Superior temporal gyrus (tissue), 1 donor: Measurements from ENCODE around the gene TNFRSF8.

ENCODE experiments used
- DNase-seq: peaks from one replicate; pipeline ENCODE4 v3.0.0-alpha.2; 2016; ENCODE audit errors: extremely low spot score

The TNFRSF8 gene

DNA sequence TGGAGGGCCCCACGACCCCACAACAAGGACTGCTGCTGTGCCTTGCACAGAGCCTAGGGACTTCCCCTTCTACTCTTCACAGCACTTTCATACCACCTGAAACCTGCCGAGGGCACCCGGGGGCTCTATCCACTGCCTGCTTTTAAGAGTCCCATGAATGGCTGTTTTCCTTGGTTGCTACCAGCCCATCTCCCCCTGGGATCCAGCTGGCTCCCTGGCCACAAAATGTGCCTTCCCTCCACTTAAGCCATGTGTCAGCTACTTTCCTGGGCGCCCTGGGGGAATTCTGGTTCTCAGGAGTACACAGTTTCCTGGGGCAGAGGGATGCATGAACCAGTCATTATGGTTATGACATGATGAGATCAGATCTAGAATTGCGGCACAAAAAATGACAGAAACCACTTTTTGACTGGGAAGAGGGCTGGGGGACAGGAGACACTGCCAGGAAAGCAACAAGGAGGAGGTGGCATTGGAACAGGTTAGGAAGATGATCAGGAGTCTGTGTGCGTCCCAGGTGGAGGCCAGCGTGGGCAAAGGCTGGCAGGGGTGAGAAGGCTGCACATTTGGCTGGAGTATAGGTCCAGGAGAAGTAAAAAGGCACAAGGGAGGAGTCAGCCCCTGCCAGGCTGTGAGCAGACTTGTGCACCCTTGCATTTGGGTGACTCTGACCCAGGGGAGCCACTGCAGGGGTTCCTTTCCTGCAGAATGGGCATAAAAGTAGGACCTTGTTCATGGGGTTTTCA lies 3.2 kb upstream of the TNFRSF8 start:
- DNase-seq = no peak

DNA sequence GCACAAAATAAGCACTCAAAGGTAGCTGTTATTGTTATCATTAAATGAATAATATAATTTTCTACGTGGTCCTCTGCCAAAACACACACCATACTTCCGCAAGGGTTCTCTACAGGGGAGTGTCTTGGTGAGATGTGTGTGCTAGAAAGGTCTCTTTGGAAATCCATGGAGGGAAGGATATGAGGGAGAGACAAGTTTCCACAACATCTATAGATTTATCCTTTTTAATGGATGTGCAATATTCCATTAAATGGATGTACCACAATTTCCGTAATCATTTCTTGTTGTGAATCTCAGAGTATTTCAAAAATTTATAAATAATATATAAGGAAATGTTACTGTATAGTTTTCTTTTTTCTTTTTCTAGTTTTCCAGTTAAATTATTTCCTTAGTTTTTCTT lies 2.6 kb upstream of the TNFRSF8 start:
- DNase-seq = no peak

DNA sequence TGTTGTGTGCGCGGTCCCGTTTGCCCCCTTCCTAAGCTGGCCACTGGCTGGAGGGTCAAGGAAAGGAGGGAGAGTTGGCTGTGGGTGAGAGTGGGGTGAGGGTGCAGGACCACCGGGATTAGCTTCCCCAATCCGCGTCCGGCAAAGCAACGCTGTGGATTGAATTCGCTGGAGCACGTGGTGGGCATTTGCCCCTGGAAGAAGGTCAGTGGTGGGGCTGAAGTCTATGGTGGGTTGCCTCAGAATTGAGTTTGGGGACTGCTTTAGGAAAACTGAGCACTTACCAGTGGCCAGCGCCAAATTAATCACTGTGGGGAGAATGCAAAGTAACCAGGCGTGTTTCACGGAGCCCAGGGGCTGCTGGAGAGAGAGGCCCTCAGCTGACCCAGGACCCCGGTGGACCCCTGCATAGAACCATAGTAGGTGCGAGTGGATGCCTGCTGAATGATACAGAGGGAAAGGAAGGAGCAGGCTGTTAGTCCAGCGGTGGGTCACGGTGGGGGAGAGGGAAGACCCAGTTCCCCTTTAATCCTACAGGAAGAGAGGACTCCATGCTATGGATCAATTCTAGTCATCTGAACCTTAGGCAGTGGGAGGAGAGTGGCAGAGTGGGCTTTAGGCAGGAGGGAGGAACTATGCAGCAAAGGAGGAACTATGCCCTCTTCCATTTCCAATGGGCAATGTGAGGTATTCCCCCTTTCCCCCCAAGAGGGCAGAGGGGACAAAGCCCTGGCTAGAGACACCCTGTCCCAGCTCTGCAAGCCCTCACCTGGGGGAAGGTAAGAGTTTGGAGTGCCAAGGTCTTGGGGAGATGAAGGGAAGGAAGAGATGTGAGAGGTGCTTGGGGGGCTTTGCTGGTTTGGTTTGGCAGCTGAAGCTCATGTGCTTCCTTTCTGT lies 1.2 kb downstream of the TNFRSF8 start:
- no peak for DNase-seq

DNA sequence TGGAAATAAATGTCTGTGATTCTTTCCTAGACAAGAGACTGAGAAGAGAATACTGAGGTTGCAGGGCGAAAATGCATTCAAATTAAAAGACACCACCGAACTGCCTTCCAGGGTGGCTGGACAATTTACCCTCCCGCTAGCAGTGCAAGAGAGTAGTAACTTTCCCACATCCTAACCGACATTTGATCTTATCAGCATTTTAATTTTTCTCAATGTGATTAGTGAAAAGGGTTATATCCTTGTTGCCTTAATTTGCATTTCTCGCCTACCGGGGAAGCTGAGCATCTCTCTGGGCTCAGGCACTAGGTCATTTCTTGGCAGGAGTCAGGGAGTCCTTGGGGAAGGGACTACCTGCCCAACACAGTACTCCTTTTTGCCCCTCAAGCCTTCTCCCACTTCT lies 2.8 kb downstream of the TNFRSF8 start:
- no peak for DNase-seq

DNA sequence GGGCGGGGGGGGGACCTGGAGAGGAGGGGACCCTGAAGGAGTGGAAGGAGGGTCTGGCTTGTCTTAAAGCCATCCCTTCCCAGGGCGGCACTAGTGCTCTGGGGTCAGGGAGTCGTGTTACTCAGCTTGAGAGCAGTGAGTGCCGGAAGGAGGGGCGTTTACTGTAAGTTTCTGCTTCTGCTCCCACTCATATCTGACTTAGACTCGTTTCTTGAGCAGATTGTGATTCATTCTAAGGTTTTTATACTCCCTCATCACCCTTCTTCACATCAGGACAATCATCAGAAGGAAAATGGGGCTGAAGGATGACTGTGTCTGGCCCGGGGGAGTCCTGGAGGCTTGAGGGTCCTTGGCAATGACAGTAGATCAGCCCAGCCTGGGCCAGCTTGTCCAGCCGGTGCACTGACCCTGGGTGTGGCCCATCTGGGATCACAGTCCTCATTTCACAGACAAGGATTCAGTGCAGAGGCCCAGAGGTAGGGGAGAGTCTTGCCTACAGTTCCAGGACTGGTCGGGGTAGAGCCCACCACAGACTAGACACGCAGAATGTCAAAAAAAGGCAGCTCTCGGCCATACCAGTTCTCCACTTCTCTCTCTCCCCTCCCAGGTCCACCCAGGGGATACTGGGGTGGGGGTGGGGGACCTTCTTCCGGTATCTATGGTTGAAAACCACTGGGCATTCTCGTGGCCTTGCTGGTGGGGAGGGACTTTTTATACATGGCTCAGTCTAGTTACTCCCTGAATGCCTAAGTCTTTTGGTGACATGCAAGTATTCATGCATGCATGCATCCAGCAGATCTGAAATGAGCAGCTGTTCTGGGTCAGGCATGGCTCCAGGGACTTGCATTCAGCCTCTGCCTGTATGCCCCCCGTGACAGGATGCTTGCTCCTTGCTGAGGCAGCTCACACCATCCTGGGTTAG lies 5.1 kb downstream of the TNFRSF8 start:
- DNase-seq = no peak

DNA sequence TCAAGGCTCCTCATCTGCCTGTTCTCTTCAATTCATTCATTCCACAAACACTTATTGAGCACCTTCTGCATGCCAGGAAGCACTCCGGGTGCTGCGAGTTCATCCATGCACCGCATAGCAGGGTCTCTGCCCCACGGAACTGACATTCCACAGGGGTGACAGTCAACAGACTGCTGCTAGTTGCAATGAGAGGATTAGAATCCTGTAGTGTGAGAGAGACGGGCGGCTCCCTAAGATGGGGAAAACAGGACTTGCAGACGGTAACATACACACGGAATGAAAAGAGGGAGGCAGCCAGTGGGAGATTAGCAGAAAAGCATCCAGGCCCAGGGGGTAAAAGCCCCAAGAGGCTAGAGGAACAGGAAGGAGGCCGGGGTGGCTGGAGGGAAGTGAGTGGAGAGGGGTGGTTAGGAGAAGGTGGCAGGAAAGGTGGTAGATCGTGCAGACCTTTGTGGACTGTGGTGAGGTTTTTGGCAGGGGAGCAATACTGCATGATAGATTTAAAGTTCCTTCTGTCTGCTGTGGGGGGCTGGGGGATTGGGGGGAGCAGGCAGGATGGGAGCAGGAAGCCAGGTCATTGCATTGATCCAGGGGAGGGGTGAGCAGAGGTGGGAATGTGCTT lies 6.6 kb downstream of the TNFRSF8 start:
- DNase-seq = no peak

DNA sequence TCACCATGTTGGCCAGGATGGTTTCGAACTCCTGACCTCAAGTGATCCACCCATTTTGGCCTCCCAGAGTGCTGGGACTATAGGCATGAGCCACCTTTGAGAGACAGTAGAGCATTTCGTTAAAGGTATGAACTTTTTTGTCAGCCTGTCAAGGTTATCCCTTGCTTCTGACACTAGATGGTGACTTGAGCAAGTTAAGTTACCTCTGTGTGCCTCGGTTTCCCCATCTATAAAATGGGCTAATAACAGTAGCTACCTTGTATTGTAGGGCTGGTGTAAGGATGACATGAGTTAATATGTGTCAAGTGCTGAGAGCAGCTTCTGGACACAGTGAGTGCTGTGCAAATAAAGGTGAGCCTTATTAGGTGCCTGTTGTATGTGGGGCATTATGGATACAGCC lies 8.8 kb downstream of the TNFRSF8 start:
- no peak for DNase-seq

DNA sequence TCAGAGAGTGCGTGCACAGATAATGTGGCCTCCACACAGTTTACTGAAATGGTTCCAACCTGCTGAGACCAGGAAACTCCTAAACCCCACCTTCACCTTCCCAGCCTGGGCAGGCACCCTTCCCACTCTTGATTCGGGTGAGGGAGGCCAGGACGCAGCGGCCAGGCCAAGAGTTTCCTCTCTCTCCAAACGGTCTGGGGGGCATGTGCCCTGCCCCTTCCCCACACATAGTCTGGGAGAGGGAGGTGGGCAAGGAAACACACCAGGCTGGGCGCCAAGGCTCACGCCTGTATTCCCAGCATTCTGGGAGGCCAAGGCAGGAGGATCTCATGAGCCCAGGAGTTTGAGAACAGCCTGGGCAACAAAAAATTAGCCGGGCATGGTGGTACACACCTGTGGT lies 9.6 kb downstream of the TNFRSF8 start:
- no peak for DNase-seq

DNA sequence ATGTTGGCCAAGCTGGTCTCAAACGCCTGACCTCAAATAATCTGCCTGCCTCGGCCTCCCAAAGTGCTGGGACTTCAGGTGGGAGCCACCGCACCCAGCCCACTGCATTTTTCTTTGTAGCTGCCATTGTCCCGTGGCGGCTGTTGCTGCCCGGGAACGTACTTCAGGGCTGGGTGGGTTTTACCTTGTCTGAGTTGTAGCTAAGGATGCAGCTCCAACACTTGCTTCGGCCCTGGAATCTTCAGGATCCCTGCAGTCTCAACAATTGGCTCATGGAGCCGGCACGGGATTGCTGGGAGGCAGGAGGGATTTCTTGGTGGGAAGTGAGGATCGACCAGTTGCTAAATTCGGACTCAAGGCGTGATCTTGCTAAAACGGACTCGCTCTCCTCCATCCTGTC lies 10.7 kb downstream of the TNFRSF8 start:
- no peak for DNase-seq

DNA sequence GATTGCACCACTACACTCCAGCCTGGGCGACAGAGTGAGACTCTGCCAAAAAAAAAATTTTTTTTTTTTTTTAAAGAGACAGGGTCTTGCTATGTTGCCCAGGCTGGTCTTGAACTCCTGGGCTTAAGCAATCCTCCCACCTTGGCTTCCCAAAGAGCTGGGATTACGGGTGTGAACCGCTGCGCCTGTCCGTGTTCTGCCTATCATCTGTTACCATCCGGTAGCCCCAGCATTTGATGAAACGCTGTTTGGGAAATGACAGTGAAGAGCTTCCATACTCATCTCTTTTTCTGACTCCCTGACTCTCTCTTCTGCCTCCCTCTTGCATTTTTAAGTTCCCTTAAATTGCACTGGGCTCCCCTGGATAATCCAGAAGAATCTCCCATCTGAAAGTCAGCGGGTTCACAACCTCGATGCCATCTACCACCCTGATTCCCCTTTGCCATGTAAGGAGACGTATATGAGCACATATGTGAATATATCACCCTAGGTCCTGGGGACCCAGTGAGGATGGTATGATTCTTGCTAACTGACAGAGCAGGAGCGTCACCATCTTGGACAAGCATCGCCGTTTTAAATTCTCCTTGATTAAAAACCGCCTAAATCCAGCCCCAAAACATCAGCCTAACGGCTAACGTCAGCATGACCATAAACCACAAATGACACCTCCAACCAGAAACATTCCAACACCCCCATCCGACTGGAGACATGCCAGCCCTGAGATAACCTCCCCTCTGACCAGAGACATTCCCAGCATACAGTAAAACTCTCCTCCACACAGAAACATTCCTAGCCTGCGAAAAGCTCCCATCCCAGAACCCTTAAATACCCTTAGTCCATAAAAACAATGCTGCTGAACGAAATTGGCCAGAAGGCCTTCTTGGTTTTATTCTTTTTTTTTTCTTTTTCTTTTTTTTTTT lies 12.4 kb downstream of the TNFRSF8 start:
- no peak for DNase-seq

DNA sequence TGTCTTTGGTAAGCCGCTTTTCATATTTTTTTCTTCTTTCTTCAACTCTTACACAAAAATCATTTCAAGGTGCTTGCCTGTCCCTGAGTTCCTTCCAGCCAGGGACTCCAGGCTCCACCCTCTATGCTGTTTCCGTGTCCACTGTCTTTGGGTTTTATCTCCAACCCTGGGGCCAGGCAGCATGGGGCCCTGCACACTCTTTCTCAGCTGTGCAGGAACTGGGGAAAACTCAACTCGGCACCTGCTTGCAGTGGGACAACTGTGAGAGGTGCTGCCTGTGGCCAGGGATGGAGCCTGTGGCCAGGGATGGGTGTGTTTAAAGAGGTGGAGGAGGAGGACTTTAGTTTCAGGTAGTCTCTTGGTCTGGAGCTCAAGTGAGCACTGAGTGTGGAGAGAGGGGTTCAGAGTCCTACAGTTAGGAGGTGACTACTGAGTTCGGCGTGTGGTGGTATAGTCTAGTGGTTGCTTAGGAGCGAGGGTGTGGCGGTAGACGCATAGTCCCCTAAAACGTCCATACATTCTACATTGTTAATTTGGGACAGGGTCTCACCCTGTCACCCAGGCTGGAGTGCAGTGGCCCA lies 13.4 kb downstream of the TNFRSF8 start:
- no peak for DNase-seq

DNA sequence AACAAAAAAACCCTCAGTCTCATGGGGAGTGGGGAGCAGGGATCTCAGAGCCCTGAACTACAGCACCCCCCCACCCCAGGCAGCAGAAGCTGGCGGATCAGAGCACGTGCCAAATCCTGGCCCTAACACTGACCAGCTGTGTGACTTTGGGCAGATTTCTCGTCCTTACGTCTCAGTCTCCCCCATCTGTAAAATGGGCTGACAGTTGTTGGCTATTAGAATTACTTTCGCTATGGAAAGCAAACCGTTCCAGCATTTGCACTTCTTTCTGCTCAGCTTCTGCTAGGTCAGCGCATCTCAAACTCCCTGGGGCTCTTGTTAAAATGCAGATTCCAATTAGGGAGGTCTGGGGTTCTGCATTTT lies 15.5 kb downstream of the TNFRSF8 start:
- DNase-seq = no peak

DNA sequence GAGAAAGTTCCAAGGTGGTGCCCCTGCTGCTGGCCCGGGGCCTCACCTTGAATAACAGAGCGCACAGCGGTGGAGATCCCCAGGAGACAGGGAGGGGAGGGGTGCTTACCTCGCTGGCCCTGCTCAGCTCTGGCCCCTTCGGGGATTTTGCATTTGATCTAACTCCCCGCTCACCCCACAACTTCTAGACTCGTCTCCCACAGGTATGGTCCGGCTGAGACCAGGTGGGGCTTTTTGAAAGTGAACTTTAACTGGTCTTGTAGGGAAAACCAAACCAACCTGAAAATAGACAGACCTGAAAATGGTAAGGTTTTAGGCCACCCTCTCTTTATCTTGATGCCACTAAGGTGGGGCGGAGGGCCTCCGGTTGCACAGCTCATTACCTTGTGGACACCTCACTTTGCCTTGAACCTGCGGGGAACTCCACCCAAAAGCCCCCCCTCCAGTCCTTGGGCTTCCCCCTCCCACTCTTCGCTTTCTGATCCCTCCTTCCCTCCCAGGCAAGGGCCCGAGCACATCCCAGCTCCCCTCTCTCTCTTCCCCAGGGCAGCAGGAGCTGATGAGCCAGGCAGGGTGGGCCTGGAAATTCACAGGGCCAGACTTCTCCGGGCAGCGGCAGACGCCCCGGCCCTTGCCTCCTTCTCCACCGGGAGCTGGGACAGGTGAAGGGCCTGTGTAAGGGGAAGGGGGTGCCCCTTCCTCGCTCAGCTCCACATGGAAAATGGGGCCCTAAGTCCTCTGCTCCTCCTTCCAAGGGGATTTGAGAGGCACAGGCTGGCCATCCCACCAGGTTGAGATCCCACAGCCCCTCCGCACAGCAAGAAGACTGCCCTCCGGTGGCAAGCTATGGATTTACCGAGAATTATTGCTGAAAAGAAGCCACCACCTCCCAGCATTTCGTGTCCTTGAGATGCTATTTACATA lies 16.1 kb downstream of the TNFRSF8 start:
- DNase-seq = no peak

DNA sequence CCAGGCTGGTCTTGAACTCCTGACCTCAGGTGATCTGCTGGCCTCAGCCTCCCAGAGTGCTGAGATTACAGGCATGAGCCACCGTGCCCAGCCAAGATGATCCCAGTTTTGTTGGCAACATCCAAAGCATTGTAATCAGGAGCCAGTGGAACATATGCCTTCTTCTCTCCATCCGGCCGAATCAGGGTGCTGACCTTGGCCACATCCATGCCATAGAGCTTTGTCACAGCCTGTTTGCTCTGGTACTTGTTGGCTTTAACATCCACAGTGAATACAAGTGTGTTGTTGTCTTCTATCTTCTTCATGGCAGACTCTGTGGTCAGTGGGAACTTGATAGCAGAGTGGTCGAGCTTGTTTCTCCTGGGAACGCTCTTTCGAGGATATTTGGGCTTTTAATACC lies 17.1 kb downstream of the TNFRSF8 start:
- no peak for DNase-seq

DNA sequence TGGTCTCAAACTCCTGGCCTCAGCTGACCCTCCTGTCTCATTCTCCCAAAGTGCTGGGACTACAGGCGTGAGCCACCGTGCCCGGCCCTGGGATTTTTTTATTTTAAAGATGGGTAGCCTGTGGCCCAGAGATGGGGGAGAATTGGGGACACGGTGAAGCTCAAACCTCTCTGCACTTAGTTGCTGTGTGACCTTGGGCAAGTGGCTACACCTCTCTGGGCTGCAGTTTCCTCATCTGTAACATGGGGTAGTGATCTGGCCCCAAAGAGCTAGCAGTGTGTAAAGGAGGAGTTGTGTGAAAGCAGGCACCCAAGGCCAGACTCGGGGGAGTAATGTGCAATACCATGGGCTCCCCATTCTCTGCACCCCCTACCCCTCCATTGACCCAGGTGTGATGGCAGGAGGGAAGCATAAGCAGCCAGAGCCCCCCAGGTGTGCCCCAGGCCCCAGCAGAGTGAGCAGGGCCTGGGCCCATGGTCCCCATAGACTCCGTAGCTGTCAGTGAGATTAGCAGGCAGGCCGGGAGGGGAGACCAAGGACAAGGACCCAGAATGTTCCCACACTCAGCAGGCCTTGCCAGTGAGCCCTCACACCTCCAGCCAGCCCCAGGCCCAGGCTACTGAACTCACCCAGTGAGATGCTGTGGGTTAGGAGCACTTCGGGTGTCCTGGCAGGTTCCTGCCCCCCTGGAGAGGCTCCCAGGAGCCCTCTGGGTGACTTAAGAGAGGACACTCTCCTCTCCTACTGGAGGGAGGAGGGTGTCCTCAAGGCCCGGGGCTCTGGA lies 17.9 kb downstream of the TNFRSF8 start:
- DNase-seq = no peak

DNA sequence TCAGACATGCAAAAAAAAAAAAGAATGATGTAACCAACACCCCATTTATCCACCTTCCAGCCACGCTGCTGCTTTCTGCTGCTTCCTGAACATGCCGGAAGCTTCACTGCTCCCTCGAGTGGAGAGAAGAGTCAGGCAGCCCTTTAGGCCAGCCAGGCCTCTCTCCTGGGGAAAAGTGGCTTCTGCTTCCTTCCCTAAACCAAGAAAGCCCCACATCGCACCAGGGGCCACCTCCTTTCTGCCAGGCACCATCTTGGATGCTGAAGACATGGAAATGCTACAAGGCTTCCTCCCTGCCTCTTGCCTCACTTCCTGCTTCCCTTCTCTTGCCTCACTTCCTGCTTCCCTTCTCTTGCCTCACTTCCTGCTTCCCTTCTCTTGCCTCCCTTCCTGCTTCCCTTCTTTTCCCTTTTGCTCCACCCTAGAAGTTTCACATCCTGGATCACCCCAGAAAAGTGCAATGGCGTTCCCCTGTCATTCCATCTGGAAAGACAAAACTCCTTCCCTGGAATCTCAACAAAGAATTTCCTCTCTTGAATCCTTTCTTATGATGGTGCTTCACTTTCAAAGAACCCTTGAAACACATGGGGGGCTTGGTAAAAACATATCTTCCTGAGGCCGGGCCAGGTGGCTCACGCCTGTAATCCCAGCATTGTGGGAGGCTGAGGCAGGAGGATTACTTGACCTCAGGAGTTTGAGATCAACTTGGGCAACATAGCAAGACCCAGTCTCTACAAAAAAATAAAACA lies 18.7 kb downstream of the TNFRSF8 start:
- DNase-seq = no peak

DNA sequence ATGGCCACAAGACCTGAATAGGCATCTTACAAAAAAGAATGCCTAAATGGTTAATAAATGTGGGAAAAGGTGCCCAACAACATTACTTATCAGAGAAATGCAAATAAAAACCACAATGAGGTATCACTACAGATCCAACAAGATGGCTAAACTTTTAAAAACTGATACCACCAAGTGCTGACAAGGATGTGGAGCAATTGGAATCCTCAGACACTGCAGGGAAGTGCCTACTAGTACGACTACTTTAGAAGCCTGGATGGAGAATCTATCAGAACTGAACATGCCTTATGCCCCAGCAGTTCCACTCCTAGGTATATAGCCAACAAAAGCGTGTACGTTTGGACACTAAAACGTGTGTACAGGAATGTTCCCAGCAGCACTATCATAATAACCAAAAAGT lies 19.9 kb downstream of the TNFRSF8 start:
- DNase-seq = no peak

DNA sequence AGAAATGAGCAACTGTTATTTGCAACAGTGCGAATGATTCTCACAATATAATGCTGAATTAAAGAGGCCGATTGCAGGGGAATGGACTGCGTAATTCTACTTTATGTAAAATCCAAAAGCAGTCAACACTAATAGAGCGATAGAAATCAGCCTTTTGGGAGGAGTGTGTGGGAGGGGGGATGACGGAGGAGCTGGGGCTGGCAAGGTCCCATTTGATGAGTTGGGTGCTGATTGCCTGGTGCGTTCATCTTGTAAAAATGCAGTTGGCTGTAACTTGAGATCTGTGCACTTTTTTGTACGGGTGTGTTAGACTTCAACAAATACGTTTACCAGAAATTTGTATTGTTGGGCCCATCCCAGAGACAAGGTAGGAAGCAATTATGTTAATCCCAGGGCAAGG lies 20.7 kb downstream of the TNFRSF8 start:
- DNase-seq = no peak
